Measurements from ENCODE around the gene PPP1R3E.
A peak's percentile ranks its signal among the peaks of the same experiment; 100 is the strongest.
"Not testable (repeated sequence)": the region's sequence is repeated elsewhere in the genome, so short reads cannot be mapped to it uniquely, and the experiment has no call there.

Gene PPP1R3E

GRCh38 chr14:23297611-23298277 lies 4.9 kb downstream of the PPP1R3E start:
- DNase-seq (ENCODE audit: low read depth) = no peak

GRCh38 chr14:23297096-23297495 lies 5.6 kb downstream of the PPP1R3E start:
- DNase-seq (ENCODE audit: low read depth) = no peak

GRCh38 chr14:23296012-23296777 lies 6.5 kb downstream of the PPP1R3E start:
- no peak for DNase-seq (ENCODE audit: low read depth)

GRCh38 chr14:23294734-23295561 lies 7.7 kb downstream of the PPP1R3E start:
- DNase-seq (ENCODE audit: low read depth) = peak; percentile 28

GRCh38 chr14:23286902-23287479 lies 15.7 kb downstream of the PPP1R3E start:
- DNase-seq (ENCODE audit: low read depth) = no peak

GRCh38 chr14:23286020-23286901 lies 16.4 kb downstream of the PPP1R3E start, which contains the start of gene HOMEZ:
TSS of gene HOMEZ (minus strand) at chr14:23286132. CDS start at chr14:23285952, 180 bp downstream.
- DNase-seq (ENCODE audit: low read depth) = peak; percentile 96

GRCh38 chr14:23285530-23286019 lies 17.1 kb downstream of the PPP1R3E start:
- no peak for DNase-seq (ENCODE audit: low read depth)

GRCh38 chr14:23284654-23285529 lies 17.8 kb downstream of the PPP1R3E start:
- no peak for DNase-seq (ENCODE audit: low read depth)

- no peak for DNase-seq (ENCODE audit: low read depth)
Observed at GRCh38 chr14:23281247-23281646, 21.4 kb downstream of the PPP1R3E start.

- not testable (repeated sequence) for DNase-seq (ENCODE audit: low read depth)
Observed at GRCh38 chr14:23277928-23278327, 24.7 kb downstream of the PPP1R3E start.

GRCh38 chr14:23277189-23277588 lies 25.5 kb downstream of the PPP1R3E start:
- no peak for DNase-seq (ENCODE audit: low read depth)

GRCh38 chr14:23275412-23275811 lies 27.2 kb downstream of the PPP1R3E start:
- no peak for DNase-seq (ENCODE audit: low read depth)

- no peak for DNase-seq (ENCODE audit: low read depth)
Observed at GRCh38 chr14:23269193-23269592, 33.5 kb downstream of the PPP1R3E start.

GRCh38 chr14:23260849-23261248 lies 41.8 kb downstream of the PPP1R3E start:
- not testable (repeated sequence) for DNase-seq (ENCODE audit: low read depth)

GRCh38 chr14:23259426-23259825 lies 43.2 kb downstream of the PPP1R3E start:
- no peak for DNase-seq (ENCODE audit: low read depth)

GRCh38 chr14:23258256-23258655 lies 44.4 kb downstream of the PPP1R3E start:
- DNase-seq (ENCODE audit: low read depth) = no peak

GRCh38 chr14:23252420-23253333 lies 50.0 kb downstream of the PPP1R3E start:
- no peak for DNase-seq (ENCODE audit: low read depth)

GRCh38 chr14:23252006-23252405 lies 50.7 kb downstream of the PPP1R3E start:
- DNase-seq (ENCODE audit: low read depth) = no peak

- no peak for DNase-seq (ENCODE audit: low read depth)
Observed at GRCh38 chr14:23249824-23250223, 52.8 kb downstream of the PPP1R3E start.
